Measurements from ENCODE around the gene APOBEC3H. TPM values are rescaled to one million over a fixed set of nuclear protein-coding genes. Genes with fewer than 3 reads are reported as not detected.

The APOBEC3H gene
- total RNA-seq, 1 donor from 2014 or later, result not detected

- no peak for DNase-seq (ENCODE audit: low spot score)
- intact Hi-C loops (cut with DNase I), result no loop called here
Observed at GRCh38 chr22:39103431-39103830, 6.4 kb downstream of the APOBEC3H start.

GRCh38 chr22:39106326-39106725 lies 9.3 kb downstream of the APOBEC3H start:
- intact Hi-C loops (cut with DNase I), result no loop called here
- DNase-seq (ENCODE audit: low spot score), result no peak

GRCh38 chr22:39108487-39108886 lies 11.4 kb downstream of the APOBEC3H start:
- intact Hi-C loops (cut with DNase I), result no loop called here
- DNase-seq (ENCODE audit: low spot score), result no peak

GRCh38 chr22:39109361-39109760 lies 12.3 kb downstream of the APOBEC3H start:
- intact Hi-C loops (cut with DNase I), result no loop called here
- DNase-seq (ENCODE audit: low spot score), result no peak

GRCh38 chr22:39110631-39111561 lies 13.9 kb downstream of the APOBEC3H start:
- no peak for DNase-seq (ENCODE audit: low spot score)
- intact Hi-C loops (cut with DNase I), result loop anchor here (10.0 kb wide), 1 partner anchor 176 kb away; no protein-coding TSS in a partner anchor

- intact Hi-C loops (cut with DNase I), result loop anchor here (10.0 kb wide), 1 partner anchor 179 kb away; no protein-coding TSS in a partner anchor
- DNase-seq (ENCODE audit: low spot score), result no peak
Observed at GRCh38 chr22:39114112-39114511, 17.1 kb downstream of the APOBEC3H start.

GRCh38 chr22:39115570-39115969 lies 18.5 kb downstream of the APOBEC3H start:
- intact Hi-C loops (cut with DNase I), result loop anchor here (10.0 kb wide), 1 partner anchor 181 kb away; no protein-coding TSS in a partner anchor
- DNase-seq (ENCODE audit: low spot score), result no peak

GRCh38 chr22:39115977-39116621 lies 19.1 kb downstream of the APOBEC3H start:
- intact Hi-C loops (cut with DNase I), result loop anchor here (10.0 kb wide), 1 partner anchor 181 kb away; no protein-coding TSS in a partner anchor
- no peak for DNase-seq (ENCODE audit: low spot score)

GRCh38 chr22:39117585-39118191 lies 20.6 kb downstream of the APOBEC3H start:
- intact Hi-C loops (cut with DNase I), result loop anchor here (10.0 kb wide), 1 partner anchor 183 kb away; no protein-coding TSS in a partner anchor
- DNase-seq (ENCODE audit: low spot score), result no peak

GRCh38 chr22:39120983-39121382 lies 23.9 kb downstream of the APOBEC3H start:
- intact Hi-C loops (cut with DNase I), result loop anchor here (10.0 kb wide), 1 partner anchor 346 kb away; no protein-coding TSS in a partner anchor
- no peak for DNase-seq (ENCODE audit: low spot score)

GRCh38 chr22:39122772-39123470 lies 25.9 kb downstream of the APOBEC3H start:
- intact Hi-C loops (cut with DNase I), result loop anchor here (2.0 to 10.0 kb wide), 2 partner anchors 116 to 348 kb away; no protein-coding TSS in a partner anchor
- no peak for DNase-seq (ENCODE audit: low spot score)

- no peak for DNase-seq (ENCODE audit: low spot score)
- intact Hi-C loops (cut with DNase I), result loop anchor here (2.0 to 10.0 kb wide), 2 partner anchors 117 to 349 kb away; no protein-coding TSS in a partner anchor
Observed at GRCh38 chr22:39123751-39124581, 26.9 kb downstream of the APOBEC3H start.

GRCh38 chr22:39125622-39126021 lies 28.6 kb downstream of the APOBEC3H start:
- DNase-seq (ENCODE audit: low spot score), result no peak
- intact Hi-C loops (cut with DNase I), result loop anchor here (10.0 kb wide), 1 partner anchor 351 kb away; no protein-coding TSS in a partner anchor

- intact Hi-C loops (cut with DNase I), result loop anchor here (10.0 kb wide), 1 partner anchor 354 kb away; no protein-coding TSS in a partner anchor
Observed at GRCh38 chr22:39128508-39128907, 31.5 kb downstream of the APOBEC3H start.

GRCh38 chr22:39129081-39129480 lies 32.0 kb downstream of the APOBEC3H start:
- no peak for DNase-seq (ENCODE audit: low spot score)
- intact Hi-C loops (cut with DNase I), result loop anchor here (10.0 kb wide), 1 partner anchor 354 kb away; no protein-coding TSS in a partner anchor

More at GRCh38 chr22:39128508-39128907, 31.5 kb downstream of the APOBEC3H start:
- DNase-seq (ENCODE audit: low spot score), result no peak

GRCh38 chr22:39129746-39130145 lies 32.7 kb downstream of the APOBEC3H start:
- DNase-seq (ENCODE audit: low spot score), result no peak
- intact Hi-C loops (cut with DNase I), result loop anchor here (5.0 to 10.0 kb wide), 2 partner anchors 262 to 355 kb away; no protein-coding TSS in a partner anchor

GRCh38 chr22:39130152-39130704 lies 33.2 kb downstream of the APOBEC3H start:
- no peak for DNase-seq (ENCODE audit: low spot score)
- intact Hi-C loops (cut with DNase I), result loop anchor here (5.0 kb wide), 1 partner anchor 263 kb away; no protein-coding TSS in a partner anchor
